Activated T-cell treated with anti-CD3 and anti-CD28 coated beads, Interleukin-2, amount 50 U/mL, for 24 hours (primary cell): Measurements from ENCODE around the gene DCPS.

ENCODE experiments used
- DNase-seq: peaks from one replicate; pipeline ENCODE4 v3.0.0-alpha.2; 2020
- H3K27ac Mint-ChIP-seq: 2 replicates; pipeline ENCODE4 v1.8.0; 2020; ENCODE audit warnings: mild to moderate bottlenecking, mixed read lengths
- H3K27me3 Mint-ChIP-seq: 2 replicates; pipeline ENCODE4 v1.8.0; 2020; ENCODE audit warnings: mixed read lengths
- H3K36me3 Mint-ChIP-seq: 2 replicates; pipeline ENCODE4 v1.8.0; 2020; ENCODE audit warnings: low read depth, mixed read lengths
- H3K4me1 Mint-ChIP-seq: 2 replicates; pipeline ENCODE4 v1.8.0; 2020; ENCODE audit warnings: low read depth, mixed read lengths
- H3K4me3 Mint-ChIP-seq: 2 replicates; pipeline ENCODE4 v1.8.0; 2020; ENCODE audit warnings: mild to moderate bottlenecking, moderate library complexity, mixed read lengths
- H3K9me3 Mint-ChIP-seq: 2 replicates; pipeline ENCODE4 v1.8.0; 2020; ENCODE audit warnings: mixed read lengths

The DCPS gene

DNA sequence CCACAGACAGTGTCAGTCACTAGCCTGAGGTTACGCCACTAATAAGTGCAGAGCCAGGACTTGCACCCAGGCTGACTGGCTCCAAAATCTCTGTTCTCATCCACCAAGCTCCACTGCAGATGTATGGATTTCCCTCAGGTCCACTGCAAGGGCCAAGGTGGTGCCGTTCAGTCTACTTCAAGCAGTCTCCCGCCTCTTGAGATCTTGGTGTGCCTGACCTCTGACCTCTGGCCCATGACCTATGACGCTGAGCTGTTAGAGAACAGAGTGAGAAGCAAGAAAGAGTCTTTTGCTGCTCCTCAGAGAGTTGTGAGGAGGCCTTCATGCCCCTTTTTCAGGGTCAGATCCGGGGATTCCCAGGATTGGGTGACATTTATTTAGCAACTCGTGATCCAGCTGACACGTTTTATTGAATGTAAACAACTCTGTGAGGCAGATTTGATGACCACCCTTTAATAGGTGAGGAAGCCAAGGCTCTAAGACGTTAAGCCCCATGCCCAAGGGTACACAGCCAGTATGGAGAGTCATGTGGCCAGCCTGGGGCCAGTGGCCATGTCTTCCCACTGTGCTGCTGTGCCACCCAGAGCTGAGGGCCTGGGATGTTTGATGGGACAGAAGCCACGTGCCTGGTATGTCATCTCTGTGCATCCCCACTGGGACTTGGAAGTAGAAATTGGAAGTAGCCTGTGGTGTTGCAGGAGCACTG lies 25.2 kb downstream of the DCPS start:
- H3K4me3 Mint-ChIP-seq, result no peak overlapping the region
- H3K27ac Mint-ChIP-seq, result no peak overlapping the region
- no peak for DNase-seq
- H3K27me3 Mint-ChIP-seq, result no peaks in the 10 kb centered on the region
- H3K36me3 Mint-ChIP-seq, result peaks cover 58% of the 10 kb centered on the region
- H3K4me1 Mint-ChIP-seq, result peaks cover 28% of the 10 kb centered on the region
- no peaks in the 10 kb centered on the region for H3K9me3 Mint-ChIP-seq

DNA sequence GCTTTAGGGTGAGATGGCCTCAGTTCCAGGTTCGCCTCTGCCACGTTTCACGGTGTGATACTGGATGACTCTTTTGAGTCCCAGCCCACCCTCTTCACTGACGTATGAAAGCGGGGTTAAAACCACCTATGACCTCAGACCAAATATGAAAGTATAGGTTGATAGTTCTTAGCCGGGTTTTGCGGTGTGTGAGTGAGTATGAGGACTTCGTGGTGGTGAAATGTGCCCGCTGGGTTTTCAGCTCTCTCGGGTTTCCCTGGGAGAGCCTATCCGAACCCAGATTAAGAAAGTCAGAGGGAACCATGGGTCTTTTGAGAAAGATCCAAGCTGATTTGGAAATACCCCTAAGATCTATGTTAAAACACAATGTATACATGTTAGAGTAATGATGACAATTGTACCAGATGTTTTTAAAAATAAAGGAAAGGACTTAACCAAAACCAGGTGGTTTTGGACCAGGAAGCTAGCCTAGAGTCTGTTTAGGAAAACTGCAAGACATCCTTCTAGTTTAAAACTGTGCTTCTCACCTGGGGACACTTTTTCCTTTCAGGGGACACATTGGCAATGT lies 25.9 kb downstream of the DCPS start:
- peaks cover 54% of the 10 kb centered on the region for H3K36me3 Mint-ChIP-seq
- H3K27ac Mint-ChIP-seq, result peak overlapping the region; percentile 81
- peaks cover 28% of the 10 kb centered on the region for H3K4me1 Mint-ChIP-seq
- H3K9me3 Mint-ChIP-seq, result no peaks in the 10 kb centered on the region
- H3K4me3 Mint-ChIP-seq, result no peak overlapping the region
- no peak for DNase-seq
- no peaks in the 10 kb centered on the region for H3K27me3 Mint-ChIP-seq

DNA sequence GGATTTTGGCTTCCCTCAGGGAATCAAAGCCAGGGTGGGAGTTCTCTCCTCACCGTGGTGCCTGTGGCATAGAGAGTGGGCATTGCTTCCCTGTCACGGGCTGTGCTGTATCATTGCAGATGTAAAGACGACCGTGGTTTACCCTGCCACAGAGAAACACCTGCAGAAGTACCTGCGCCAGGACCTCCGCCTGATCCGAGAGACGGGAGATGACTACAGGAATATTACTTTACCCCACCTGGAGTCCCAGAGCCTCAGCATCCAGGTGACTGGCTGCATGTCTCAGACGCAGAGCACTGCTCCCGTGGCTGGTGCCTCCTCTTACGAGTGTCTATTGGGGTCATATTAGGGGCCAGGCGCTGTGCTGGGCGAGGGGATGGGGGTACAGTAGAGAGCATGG lies 27.4 kb downstream of the DCPS start:
- H3K27ac Mint-ChIP-seq, result no peak overlapping the region
- H3K36me3 Mint-ChIP-seq, result peaks cover 60% of the 10 kb centered on the region
- H3K9me3 Mint-ChIP-seq, result no peaks in the 10 kb centered on the region
- no peak for DNase-seq
- H3K4me3 Mint-ChIP-seq, result no peak overlapping the region
- no peaks in the 10 kb centered on the region for H3K27me3 Mint-ChIP-seq
- H3K4me1 Mint-ChIP-seq, result peaks cover 32% of the 10 kb centered on the region

DNA sequence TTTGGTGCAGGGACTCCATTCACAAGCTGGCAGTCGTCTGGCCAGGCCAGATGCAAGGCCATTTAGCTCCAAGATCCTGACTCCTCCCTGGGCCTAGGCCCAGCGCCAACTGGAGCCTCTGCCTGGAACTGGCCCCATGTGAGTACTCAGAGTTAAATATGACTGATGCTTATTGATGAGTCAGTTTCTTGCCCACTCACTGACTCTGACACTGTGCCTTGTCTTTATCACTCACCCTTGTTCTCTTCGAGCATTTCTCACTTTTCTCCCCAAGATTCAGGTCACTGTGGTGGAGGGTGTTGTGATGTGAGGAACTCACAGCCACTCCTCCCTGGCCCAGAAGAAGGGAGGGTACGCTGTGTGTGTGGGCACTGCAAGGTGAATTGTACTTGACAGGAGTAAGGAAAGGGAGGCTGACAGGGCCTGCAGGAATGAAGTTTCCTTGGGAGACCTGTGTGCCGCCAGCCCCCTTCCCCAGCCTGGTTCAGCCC lies 28.4 kb downstream of the DCPS start:
- H3K36me3 Mint-ChIP-seq, result peaks cover 63% of the 10 kb centered on the region
- H3K4me3 Mint-ChIP-seq, result no peak overlapping the region
- H3K4me1 Mint-ChIP-seq, result peaks cover 32% of the 10 kb centered on the region
- peak overlapping the region; percentile 63 for H3K27ac Mint-ChIP-seq
- H3K27me3 Mint-ChIP-seq, result no peaks in the 10 kb centered on the region
- DNase-seq, result no peak
- H3K9me3 Mint-ChIP-seq, result no peaks in the 10 kb centered on the region

DNA sequence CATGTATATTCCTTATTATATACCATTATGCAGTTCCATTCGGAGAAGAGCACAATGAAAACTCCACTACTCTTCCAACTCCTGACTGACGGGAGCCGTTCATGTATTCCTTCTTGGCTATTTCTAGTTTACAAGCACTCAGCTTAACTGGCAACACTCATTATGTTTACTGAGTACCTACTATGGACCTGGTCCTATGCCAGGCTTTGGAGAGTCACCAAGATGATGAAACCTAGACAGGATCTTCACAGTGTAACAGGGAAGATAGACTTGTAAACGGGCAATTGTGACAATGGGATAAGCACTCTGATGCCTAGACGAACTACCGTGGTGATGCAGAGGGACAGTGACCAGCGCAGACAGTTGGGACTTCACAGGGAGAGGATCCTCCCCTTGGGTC lies 29.3 kb downstream of the DCPS start:
- Mint-ChIP-seq H3K27me3 (no peaks in the 10 kb centered on the region), H3K4me1 (peaks cover 31% of the 10 kb centered on the region), H3K27ac (no peak overlapping the region), H3K36me3 (peaks cover 62% of the 10 kb centered on the region), H3K4me3 (no peak overlapping the region), H3K9me3 (no peaks in the 10 kb centered on the region)
- no peak for DNase-seq

DNA sequence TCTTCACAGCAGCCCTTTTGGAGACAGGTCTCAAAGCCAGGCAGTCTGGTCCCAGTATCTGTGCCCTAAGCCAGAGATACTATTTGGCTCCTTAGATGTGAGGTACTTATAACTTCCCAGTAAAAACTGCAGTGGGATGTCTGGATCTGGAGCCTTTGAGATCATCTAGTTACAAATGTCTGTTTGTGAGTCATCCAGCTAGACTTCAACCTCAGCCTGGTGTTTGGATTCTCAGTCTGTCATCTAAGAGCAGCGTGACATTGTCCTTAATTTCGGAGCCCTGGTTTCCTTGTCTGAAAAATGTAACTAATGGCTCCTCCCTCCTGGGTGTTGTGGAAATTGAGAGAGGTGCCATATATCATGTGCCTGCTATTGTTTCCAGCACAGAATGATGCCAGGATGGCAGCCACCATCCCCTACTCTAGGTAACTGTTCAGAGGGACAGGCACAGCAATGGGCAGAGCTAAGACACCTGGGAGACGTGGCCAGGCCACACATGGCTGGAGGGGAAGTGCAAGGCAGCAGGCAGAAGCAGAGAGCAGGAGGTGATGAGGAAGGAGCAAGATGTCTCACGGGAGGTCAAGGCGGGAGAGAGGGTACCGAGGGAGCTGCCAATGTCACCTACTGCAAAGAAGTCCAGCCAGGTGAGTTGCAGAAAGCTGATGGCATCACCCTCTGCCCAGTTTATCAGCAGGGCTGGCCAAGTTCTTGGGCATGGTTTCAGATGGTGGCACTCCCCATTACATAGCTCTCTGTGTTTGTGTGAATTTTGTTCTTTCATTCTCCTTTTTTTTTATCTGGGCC lies 31.0 kb downstream of the DCPS start:
- Mint-ChIP-seq H3K27me3 (no peaks in the 10 kb centered on the region), H3K9me3 (no peaks in the 10 kb centered on the region), H3K36me3 (peaks cover 70% of the 10 kb centered on the region), H3K4me3 (no peak overlapping the region), H3K27ac (no peak overlapping the region), H3K4me1 (peaks cover 19% of the 10 kb centered on the region)
- no peak for DNase-seq

DNA sequence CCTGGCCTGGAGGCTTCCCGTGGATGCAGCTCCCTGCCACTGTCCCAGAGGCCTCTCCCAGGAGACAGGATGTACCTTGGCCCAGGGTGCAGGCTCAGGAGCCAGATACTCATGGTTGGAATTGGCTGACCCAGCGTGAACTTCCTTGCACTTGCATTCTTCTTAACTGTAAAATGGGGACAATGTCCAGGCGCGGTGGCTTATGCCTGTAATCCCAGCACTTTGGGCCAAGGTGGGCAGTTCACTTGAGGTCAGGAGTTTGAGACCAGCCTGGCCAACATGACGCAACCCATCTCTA lies 31.6 kb downstream of the DCPS start:
- H3K9me3 Mint-ChIP-seq, result no peaks in the 10 kb centered on the region
- peaks cover 70% of the 10 kb centered on the region for H3K36me3 Mint-ChIP-seq
- H3K4me1 Mint-ChIP-seq, result peaks cover 17% of the 10 kb centered on the region
- DNase-seq, result no peak
- H3K27me3 Mint-ChIP-seq, result no peaks in the 10 kb centered on the region
- H3K4me3 Mint-ChIP-seq, result no peak overlapping the region
- H3K27ac Mint-ChIP-seq, result no peak overlapping the region

DNA sequence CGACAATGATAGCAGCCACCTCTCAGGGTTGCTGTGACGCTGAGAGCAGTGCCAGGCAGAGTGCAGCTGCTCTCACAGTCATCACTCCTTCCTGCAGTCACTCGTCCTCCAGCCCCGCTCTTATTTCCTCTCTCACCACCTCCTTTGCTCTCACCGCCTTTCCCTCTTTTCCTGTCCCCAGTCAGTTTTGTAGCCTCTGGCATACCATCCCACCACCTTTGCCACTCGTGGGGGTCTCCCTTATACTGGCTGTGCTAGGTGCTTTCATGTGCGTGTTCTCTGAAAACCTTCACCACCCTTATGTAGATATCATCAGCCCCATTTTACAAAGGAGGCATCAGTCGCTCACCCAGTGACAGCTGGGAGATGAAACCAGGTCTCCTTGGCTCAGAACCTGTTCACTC lies 32.3 kb downstream of the DCPS start:
- Mint-ChIP-seq H3K36me3 (peaks cover 75% of the 10 kb centered on the region), H3K27me3 (no peaks in the 10 kb centered on the region), H3K4me3 (no peak overlapping the region), H3K4me1 (peaks cover 18% of the 10 kb centered on the region), H3K27ac (peak overlapping the region; percentile 20), H3K9me3 (no peaks in the 10 kb centered on the region)
- no peak for DNase-seq

DNA sequence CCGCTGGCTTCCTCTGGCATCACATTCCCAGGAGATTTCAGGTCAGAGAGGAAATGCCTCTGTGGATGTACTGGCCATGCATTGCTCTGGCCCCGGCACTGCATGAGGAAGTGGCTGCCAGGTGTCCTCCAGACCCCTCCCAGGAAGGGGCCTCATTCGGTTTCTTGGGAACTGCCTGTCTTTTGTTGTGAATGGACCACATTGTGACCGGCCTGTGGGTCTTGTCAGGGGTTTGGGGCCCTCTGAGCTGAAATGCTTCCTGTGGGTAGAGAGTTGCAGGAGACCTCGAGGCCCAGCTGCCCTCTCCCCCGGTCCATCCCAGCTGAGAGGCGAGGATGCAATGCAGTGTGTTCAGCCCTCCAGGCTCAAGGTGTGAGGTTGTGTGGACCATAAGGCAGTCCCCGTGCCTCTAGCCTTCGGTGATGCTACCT lies 32.8 kb downstream of the DCPS start:
- no peak for DNase-seq
- Mint-ChIP-seq H3K36me3 (peaks cover 75% of the 10 kb centered on the region), H3K4me1 (peaks cover 20% of the 10 kb centered on the region), H3K9me3 (no peaks in the 10 kb centered on the region), H3K27me3 (no peaks in the 10 kb centered on the region), H3K27ac (peak overlapping the region; percentile 39), H3K4me3 (no peak overlapping the region)

DNA sequence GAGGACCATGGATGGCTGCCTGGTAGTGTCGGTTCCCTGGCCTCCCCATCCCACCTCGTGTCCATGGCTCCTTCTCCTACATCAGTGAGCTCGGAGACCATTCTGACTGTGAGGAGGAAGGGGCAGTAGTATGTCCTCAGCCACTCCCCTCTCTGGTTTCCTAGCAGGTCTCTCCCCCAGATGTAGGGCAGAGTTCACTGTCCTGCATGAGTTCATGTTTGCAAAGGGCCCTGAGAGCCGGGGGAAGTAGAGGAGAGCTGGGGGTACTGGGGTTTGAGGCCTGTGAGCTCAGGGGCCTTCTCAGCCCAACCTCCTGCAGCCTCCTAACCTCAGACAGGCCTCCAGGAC lies 33.2 kb downstream of the DCPS start:
- Mint-ChIP-seq H3K27ac (no peak overlapping the region), H3K36me3 (peaks cover 75% of the 10 kb centered on the region), H3K9me3 (no peaks in the 10 kb centered on the region), H3K27me3 (no peaks in the 10 kb centered on the region), H3K4me3 (no peak overlapping the region), H3K4me1 (peaks cover 20% of the 10 kb centered on the region)
- DNase-seq, result no peak

DNA sequence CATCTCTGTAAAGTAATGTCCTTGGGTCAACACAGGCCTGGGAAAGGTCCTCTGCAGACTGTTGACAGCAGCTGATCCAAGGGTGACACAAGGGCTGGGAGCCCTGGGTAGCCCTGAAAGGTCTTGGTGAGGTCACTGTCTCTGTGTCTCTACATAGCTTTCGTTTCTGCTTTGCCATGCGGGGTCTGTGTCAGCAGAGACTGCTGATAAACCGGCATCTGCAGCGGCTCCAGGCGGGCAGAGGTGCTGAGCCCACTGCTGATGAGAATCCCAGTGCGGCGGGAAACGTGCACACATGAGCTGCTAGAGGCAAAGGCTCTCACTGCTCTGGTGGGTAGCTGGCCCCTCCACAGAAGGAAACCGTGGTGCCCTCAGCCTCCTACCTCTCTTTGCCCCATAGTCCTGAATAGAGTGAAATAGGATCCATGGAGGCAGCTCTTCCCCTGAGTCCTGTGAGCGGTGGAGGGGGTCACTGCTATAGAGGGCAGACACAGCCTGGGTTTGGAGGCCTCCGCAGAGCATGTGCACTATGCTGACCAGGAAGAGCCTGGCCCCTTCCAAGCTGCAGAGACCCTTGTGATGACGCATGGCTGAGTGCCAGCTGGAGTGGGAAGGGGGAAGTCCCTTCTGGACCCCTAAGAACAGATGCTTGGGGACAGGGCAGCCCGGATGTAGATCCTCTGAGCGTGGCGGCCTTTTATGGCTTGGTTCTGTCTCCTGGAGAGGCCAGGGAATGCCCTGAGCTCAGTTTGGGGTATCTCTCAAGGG lies 33.8 kb downstream of the DCPS start:
- H3K27me3 Mint-ChIP-seq, result no peaks in the 10 kb centered on the region
- H3K9me3 Mint-ChIP-seq, result no peaks in the 10 kb centered on the region
- DNase-seq, result no peak
- H3K27ac Mint-ChIP-seq, result no peak overlapping the region
- H3K36me3 Mint-ChIP-seq, result peaks cover 75% of the 10 kb centered on the region
- H3K4me1 Mint-ChIP-seq, result peaks cover 20% of the 10 kb centered on the region
- H3K4me3 Mint-ChIP-seq, result no peak overlapping the region

DNA sequence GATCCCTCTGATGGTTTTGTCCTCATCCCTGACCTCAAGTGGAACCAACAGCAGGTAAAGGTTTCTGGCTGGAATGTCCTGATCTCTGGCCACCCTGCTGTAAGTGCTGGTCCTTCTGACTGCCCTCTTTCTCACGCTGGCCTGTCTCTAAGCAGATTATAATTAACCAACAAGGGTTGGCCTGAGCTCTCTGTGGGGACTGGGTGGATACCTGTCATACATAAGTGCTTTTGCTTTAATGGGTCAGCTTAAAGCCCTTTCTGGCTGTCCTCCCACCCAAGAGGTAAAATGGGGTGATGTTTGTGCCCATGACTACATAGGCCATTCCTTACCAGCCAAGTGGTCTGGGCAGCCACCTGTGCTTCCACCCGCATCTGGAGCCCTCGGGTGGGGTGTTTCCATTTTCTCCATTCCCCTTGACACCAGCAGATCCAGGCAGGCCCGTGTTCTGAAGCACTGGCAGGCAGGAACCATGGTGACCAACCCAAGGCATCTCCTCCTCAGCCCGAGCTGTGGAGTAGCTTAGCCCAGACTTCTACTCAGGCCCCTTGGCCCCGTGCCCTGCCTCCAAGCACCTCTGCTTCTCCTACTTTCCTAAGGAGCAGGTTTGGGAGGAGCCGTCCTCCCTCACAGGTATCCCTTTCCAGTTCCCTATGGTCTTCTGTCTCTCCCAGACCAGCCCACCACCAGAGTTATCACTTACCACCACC lies 34.6 kb downstream of the DCPS start:
- H3K9me3 Mint-ChIP-seq, result no peaks in the 10 kb centered on the region
- no peaks in the 10 kb centered on the region for H3K27me3 Mint-ChIP-seq
- H3K4me1 Mint-ChIP-seq, result peaks cover 19% of the 10 kb centered on the region
- H3K4me3 Mint-ChIP-seq, result no peak overlapping the region
- peaks cover 74% of the 10 kb centered on the region for H3K36me3 Mint-ChIP-seq
- no peak for DNase-seq
- no peak overlapping the region for H3K27ac Mint-ChIP-seq

DNA sequence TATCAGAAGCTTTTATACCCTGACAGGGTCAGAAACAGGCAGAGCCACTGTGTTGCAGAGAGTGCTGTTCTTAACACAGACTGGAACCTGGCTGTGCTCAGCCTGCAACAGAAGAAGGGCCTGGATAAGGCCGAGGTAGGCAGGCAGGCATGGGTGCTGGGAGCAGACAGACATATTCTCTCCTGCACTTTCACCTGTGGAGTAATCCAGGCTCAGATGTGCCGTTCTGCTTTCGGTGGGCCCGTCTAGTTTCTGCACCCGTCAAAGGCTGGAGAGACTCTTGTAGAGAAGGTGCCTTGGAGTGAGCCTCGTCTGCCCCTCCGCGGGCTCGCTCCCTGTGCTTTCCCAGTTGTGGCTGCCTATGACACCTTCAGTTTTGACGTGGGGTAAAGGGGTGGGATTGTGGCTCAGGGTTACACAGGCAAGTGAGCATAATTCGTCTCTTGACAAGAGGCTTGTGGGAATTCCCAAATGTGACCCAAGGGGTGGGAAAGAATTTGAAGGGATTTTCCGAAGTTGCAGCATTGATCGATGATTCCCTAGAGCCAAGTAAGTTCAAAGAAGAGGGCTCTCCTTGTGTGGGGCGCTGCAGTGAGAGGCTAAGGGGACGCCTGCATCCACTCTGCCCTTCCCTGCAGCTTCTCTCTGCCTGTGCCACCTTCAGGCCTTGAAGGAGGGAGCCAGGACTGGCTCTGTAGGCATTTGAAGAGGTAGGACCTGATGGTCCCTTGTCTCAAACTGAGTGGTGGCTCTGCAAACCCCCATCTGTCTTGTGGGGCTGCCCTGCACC lies 35.4 kb downstream of the DCPS start:
- Mint-ChIP-seq H3K27me3 (no peaks in the 10 kb centered on the region), H3K4me1 (peaks cover 19% of the 10 kb centered on the region), H3K36me3 (peaks cover 76% of the 10 kb centered on the region), H3K27ac (no peak overlapping the region), H3K4me3 (no peak overlapping the region), H3K9me3 (no peaks in the 10 kb centered on the region)
- DNase-seq, result no peak
